Neural progenitor cell (in vitro differentiated cells): ENCODE data around the gene PIK3CB. TPM values are rescaled to one million over a fixed set of nuclear protein-coding genes. Genes with fewer than 3 reads are reported as not detected.

ENCODE experiments used
- DNase-seq: peaks from one replicate; pipeline ENCODE4 v3.0.0-alpha.2; 2016; ENCODE audit warnings: low spot score
- H2AFZ ChIP-seq: fragments of 200-600 bp; sonication (generic); replicated peaks from 2 replicates; pipeline ENCODE4 v1.6.1; 2016; ENCODE audit warnings: antibody characterized with exemption
- H3F3A ChIP-seq: fragments of 200-600 bp; sonication (generic); 2 replicates; pipeline ENCODE4 v1.6.1; 2016; ENCODE audit warnings: antibody characterized with exemption, low read depth
- H3K27ac ChIP-seq: fragments of 200-600 bp; sonication (generic); 2 replicates; pipeline ENCODE4 v1.5.1; 2016; ENCODE audit warnings: mild to moderate bottlenecking
- H3K27me3 ChIP-seq: fragments of 200-600 bp; sonication (generic); 2 replicates; pipeline ENCODE4 v1.6.1; 2016; ENCODE audit warnings: mild to moderate bottlenecking, moderate library complexity
- H3K36me3 ChIP-seq: fragments of 200-600 bp; sonication (generic); 2 replicates; pipeline ENCODE4 v1.5.1; 2016
- H3K4me1 ChIP-seq: fragments of 200-600 bp; sonication (generic); 2 replicates; pipeline ENCODE4 v1.6.1; 2016; ENCODE audit warnings: mixed run types
- H3K4me2 ChIP-seq: fragments of 200-600 bp; sonication (generic); 2 replicates; pipeline ENCODE4 v1.6.1; 2016
- H3K4me3 ChIP-seq: fragments of 200-600 bp; sonication (generic); 2 replicates; pipeline ENCODE4 v1.5.1; 2016
- H3K79me2 ChIP-seq: fragments of 200-600 bp; sonication (generic); 2 replicates; pipeline ENCODE4 v1.6.1; 2016; ENCODE audit warnings: low read depth
- H3K9ac ChIP-seq: fragments of 200-600 bp; sonication (generic); 2 replicates; pipeline ENCODE4 v1.6.1; 2016
- H3K9me3 ChIP-seq: fragments of 200-600 bp; sonication (generic); 2 replicates; pipeline ENCODE4 v1.5.1; 2016; ENCODE audit warnings: low read depth
- H4K20me1 ChIP-seq: fragments of 200-600 bp; sonication (generic); 2 replicates; pipeline ENCODE4 v1.6.1; 2016; ENCODE audit warnings: low read depth
- H3K27ac Mint-ChIP-seq: 3 replicates; pipeline ENCODE4 v1.8.0; 2021; ENCODE audit warnings: mixed read lengths
- H3K27me3 Mint-ChIP-seq: 2 replicates; pipeline ENCODE4 v1.8.0; 2022; ENCODE audit warnings: low read depth, mild to moderate bottlenecking, inconsistent platforms, moderate library complexity, mixed read lengths; ENCODE audit not compliant: insufficient read depth
- H3K36me3 Mint-ChIP-seq: 3 replicates; pipeline ENCODE4 v1.8.0; 2021; ENCODE audit warnings: mixed read lengths
- H3K4me1 Mint-ChIP-seq: 3 replicates; pipeline ENCODE4 v1.8.0; 2021; ENCODE audit warnings: mixed read lengths
- H3K4me3 Mint-ChIP-seq: 3 replicates; pipeline ENCODE4 v1.8.0; 2021; ENCODE audit warnings: mild to moderate bottlenecking, moderate library complexity, mixed read lengths
- H3K9me3 Mint-ChIP-seq: 3 replicates; pipeline ENCODE4 v1.8.0; 2020; ENCODE audit warnings: mixed read lengths
- EZH2 ChIP-seq: fragments of 200-600 bp; sonication (generic); IDR thresholded peaks from 2 replicates; pipeline ENCODE4 v1.6.1; 2017; ENCODE audit warnings: antibody characterized with exemption, mild to moderate bottlenecking, moderate library complexity
- EZH2phosphoT487 ChIP-seq: fragments of 200-600 bp; sonication (generic); IDR thresholded peaks from 2 replicates; pipeline ENCODE4 v1.6.1; 2017; ENCODE audit warnings: antibody characterized with exemption
- total RNA-seq: library from RNA; depleted of rRNA; stranded (reverse); fragments of >200 nt; gene quantifications from 2 replicates; pipeline ENCODE4 v1.2.3, GENCODE V29; 2015; ENCODE audit warnings: low replicate concordance
- TF ChIP-seq, protein P1 (sequence below): fragments of 200-600 bp; sonication (generic); IDR thresholded peaks from 2 replicates; pipeline ENCODE4 v1.5.1; 2017; ENCODE audit warnings: antibody characterized with exemption, mild to moderate bottlenecking

PIK3CB gene
- total RNA-seq, 1 donor from 2014 or later, result 17.7 TPM

DNA sequence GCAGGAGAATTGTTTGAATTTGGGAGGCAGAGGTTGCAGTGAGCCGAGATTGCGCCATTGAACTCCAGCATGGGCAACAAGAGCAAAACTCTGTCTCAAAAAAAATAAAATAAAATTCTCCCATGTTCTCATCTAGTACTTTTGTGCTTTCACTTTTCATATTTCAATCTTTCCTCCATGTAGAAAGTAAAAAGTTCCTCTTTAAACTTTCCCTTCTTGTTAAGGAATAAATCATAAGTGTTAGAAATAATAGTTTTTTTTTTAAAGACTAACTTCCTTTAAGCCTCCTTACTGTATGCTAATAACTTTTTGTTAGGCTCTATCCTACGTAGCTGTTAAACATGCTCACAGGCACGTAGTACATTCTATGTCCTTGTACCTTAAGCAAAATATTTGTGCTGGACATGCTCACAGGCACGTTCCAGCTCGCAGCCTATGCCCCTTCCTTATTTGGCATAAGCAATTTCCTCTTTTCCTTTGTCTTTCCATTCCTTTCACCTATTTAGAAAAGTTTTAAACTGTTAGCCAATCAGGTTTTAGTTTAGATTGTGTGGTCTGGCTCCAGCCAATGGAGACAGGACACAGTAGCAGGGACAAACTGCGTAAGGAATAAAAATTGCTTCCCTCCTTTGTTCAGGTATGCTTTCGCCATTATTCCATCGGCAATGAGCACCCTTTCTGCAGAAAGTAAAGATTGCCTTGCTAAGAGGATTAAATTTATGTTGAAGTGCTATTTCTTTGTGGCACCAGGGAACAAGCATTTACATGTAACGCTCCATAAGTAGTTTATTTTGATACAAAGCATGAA lies 38.9 kb upstream of the PIK3CB start:
- TF ChIP-seq, protein P1, sequence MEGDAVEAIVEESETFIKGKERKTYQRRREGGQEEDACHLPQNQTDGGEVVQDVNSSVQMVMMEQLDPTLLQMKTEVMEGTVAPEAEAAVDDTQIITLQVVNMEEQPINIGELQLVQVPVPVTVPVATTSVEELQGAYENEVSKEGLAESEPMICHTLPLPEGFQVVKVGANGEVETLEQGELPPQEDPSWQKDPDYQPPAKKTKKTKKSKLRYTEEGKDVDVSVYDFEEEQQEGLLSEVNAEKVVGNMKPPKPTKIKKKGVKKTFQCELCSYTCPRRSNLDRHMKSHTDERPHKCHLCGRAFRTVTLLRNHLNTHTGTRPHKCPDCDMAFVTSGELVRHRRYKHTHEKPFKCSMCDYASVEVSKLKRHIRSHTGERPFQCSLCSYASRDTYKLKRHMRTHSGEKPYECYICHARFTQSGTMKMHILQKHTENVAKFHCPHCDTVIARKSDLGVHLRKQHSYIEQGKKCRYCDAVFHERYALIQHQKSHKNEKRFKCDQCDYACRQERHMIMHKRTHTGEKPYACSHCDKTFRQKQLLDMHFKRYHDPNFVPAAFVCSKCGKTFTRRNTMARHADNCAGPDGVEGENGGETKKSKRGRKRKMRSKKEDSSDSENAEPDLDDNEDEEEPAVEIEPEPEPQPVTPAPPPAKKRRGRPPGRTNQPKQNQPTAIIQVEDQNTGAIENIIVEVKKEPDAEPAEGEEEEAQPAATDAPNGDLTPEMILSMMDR, result no peak
- no peak overlapping the region for H3K4me3 ChIP-seq
- no peaks in the 10 kb centered on the region for H3K27me3 ChIP-seq
- no peak for DNase-seq
- Mint-ChIP-seq H3K27ac (no peak overlapping the region), H3K36me3 (no peaks in the 10 kb centered on the region), H3K4me1 (no peaks in the 10 kb centered on the region), H3K9me3 (peaks cover 2% of the 10 kb centered on the region), H3K4me3 (no peak overlapping the region), H3K27me3 (no peaks in the 10 kb centered on the region)
- H2AFZ ChIP-seq, result no peak overlapping the region
- H3F3A ChIP-seq, result no peaks in the 10 kb centered on the region
- H3K9ac ChIP-seq, result no peak overlapping the region
- H3K9me3 ChIP-seq, result no peaks in the 10 kb centered on the region
- no peaks in the 10 kb centered on the region for H4K20me1 ChIP-seq
- H3K4me1 ChIP-seq, result no peaks in the 10 kb centered on the region
- H3K36me3 ChIP-seq, result no peaks in the 10 kb centered on the region
- no peak overlapping the region for H3K4me2 ChIP-seq
- no peak overlapping the region for H3K27ac ChIP-seq
- H3K79me2 ChIP-seq, result no peaks in the 10 kb centered on the region

DNA sequence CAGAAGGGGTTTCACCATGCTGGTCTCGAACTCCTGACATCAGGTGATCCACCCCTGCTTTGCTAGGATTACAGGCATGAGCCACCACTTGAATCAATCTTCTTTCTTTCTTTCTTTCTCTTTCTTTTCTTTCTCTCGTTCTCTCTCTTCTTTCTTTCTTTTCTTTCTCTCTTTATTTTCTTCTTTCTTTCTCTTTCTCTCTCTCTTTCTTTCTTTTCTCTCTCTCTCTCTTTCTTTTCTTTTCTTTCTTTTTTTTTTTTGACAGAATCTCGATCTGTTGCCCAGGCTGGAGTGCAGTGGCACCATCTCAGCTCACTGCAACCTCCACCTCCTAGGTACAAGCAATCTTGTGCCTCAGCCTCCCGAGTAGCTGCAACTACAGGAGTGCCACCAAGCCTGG lies 37.9 kb upstream of the PIK3CB start:
- H3K4me3 ChIP-seq, result no peak overlapping the region
- H3F3A ChIP-seq, result no peaks in the 10 kb centered on the region
- H3K27me3 ChIP-seq, result no peaks in the 10 kb centered on the region
- TF ChIP-seq EZH2 (no peak), EZH2phosphoT487 (no peak)
- TF ChIP-seq, protein P1, result no peak
- H3K79me2 ChIP-seq, result no peaks in the 10 kb centered on the region
- H3K36me3 Mint-ChIP-seq, result no peaks in the 10 kb centered on the region
- no peaks in the 10 kb centered on the region for H3K4me1 ChIP-seq
- H3K27ac Mint-ChIP-seq, result no peak overlapping the region
- no peaks in the 10 kb centered on the region for H3K27me3 Mint-ChIP-seq
- H3K4me2 ChIP-seq, result no peak overlapping the region
- no peak overlapping the region for H2AFZ ChIP-seq
- H3K9me3 ChIP-seq, result no peaks in the 10 kb centered on the region
- peaks cover 2% of the 10 kb centered on the region for H3K9me3 Mint-ChIP-seq
- H3K9ac ChIP-seq, result no peak overlapping the region
- no peaks in the 10 kb centered on the region for H4K20me1 ChIP-seq
- no peaks in the 10 kb centered on the region for H3K36me3 ChIP-seq
- H3K4me3 Mint-ChIP-seq, result no peak overlapping the region
- DNase-seq, result no peak
- H3K27ac ChIP-seq, result no peak overlapping the region
- H3K4me1 Mint-ChIP-seq, result no peaks in the 10 kb centered on the region

DNA sequence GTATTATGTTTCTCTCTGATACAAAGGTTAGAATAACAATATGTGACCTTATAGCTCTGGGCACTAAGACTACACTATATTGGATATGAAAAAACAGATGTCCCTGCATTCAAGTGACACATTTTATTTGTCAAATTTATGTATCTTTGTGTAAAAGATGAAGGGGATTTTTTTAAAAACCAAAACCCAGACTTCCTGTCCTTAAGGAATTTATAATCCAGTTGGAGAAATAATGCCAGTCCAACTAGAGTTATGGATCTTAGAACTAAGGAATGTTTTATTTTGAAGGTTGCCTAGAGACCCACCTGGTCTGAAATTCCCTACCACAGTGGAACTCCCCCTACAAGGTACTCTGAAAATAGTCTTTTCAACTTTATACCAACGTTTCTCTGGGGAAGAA lies 33.3 kb upstream of the PIK3CB start:
- no peaks in the 10 kb centered on the region for H3K9me3 Mint-ChIP-seq
- no peak for TF ChIP-seq EZH2
- TF ChIP-seq, protein P1, result no peak
- TF ChIP-seq EZH2phosphoT487, result no peak
- no peaks in the 10 kb centered on the region for H3K4me1 ChIP-seq
- no peak overlapping the region for H3K4me3 ChIP-seq
- H3K79me2 ChIP-seq, result no peaks in the 10 kb centered on the region
- H3K27ac Mint-ChIP-seq, result no peak overlapping the region
- no peak for DNase-seq
- H2AFZ ChIP-seq, result no peak overlapping the region
- H3K27me3 ChIP-seq, result peaks cover 17% of the 10 kb centered on the region
- H3K9me3 ChIP-seq, result no peaks in the 10 kb centered on the region
- no peak overlapping the region for H3K9ac ChIP-seq
- H3K27me3 Mint-ChIP-seq, result peaks cover 2% of the 10 kb centered on the region
- no peaks in the 10 kb centered on the region for H3K36me3 Mint-ChIP-seq
- no peaks in the 10 kb centered on the region for H3F3A ChIP-seq
- no peak overlapping the region for H3K27ac ChIP-seq
- H3K36me3 ChIP-seq, result no peaks in the 10 kb centered on the region
- H3K4me2 ChIP-seq, result no peak overlapping the region
- no peaks in the 10 kb centered on the region for H4K20me1 ChIP-seq
- H3K4me3 Mint-ChIP-seq, result no peak overlapping the region
- peaks cover 9% of the 10 kb centered on the region for H3K4me1 Mint-ChIP-seq
